Measurements from ENCODE around the gene FRMD3.
"Not testable (repeated sequence)": the region's sequence is repeated elsewhere in the genome, so short reads cannot be mapped to it uniquely, and the experiment has no call there.

FRMD3 gene

GRCh38 chr9:83523684-83524083 lies 14.5 kb downstream of the FRMD3 start:
- peaks cover 14% of the 10 kb centered on the region for H3K79me2 ChIP-seq (ENCODE audit: control insufficient read depth, insufficient read depth, low read length, unreplicated experiment)

GRCh38 chr9:83521411-83521810 lies 16.8 kb downstream of the FRMD3 start:
- H3K27ac ChIP-seq (ENCODE audit: low read depth, low read length): no peak overlapping the region
- H3K4me1 ChIP-seq (ENCODE audit: control insufficient read depth, insufficient read depth, low read length, unreplicated experiment): no peaks in the 10 kb centered on the region
- H3K4me3 ChIP-seq (ENCODE audit: low read depth, low read length): no peak overlapping the region
- H3K36me3 ChIP-seq (ENCODE audit: insufficient read depth, low read length): no peaks in the 10 kb centered on the region
- peaks cover 8% of the 10 kb centered on the region for H3K79me2 ChIP-seq (ENCODE audit: control insufficient read depth, insufficient read depth, low read length, unreplicated experiment)
- H3K27me3 ChIP-seq (ENCODE audit: insufficient read depth, low read length): no peaks in the 10 kb centered on the region
- no peak overlapping the region for H2AFZ ChIP-seq (ENCODE audit: low read length, unreplicated experiment)

More at GRCh38 chr9:83523684-83524083, 14.5 kb downstream of the FRMD3 start:
- H3K27me3 ChIP-seq (ENCODE audit: insufficient read depth, low read length): no peaks in the 10 kb centered on the region
- H3K4me3 ChIP-seq (ENCODE audit: low read depth, low read length): no peak overlapping the region
- H3K27ac ChIP-seq (ENCODE audit: low read depth, low read length): no peak overlapping the region
- no peaks in the 10 kb centered on the region for H3K36me3 ChIP-seq (ENCODE audit: insufficient read depth, low read length)
- no peak overlapping the region for H2AFZ ChIP-seq (ENCODE audit: low read length, unreplicated experiment)
- no peaks in the 10 kb centered on the region for H3K4me1 ChIP-seq (ENCODE audit: control insufficient read depth, insufficient read depth, low read length, unreplicated experiment)

- no peak overlapping the region for H3K4me3 ChIP-seq (ENCODE audit: low read depth, low read length)
- H3K36me3 ChIP-seq (ENCODE audit: insufficient read depth, low read length): no peaks in the 10 kb centered on the region
- no peaks in the 10 kb centered on the region for H3K4me1 ChIP-seq (ENCODE audit: control insufficient read depth, insufficient read depth, low read length, unreplicated experiment)
- H2AFZ ChIP-seq (ENCODE audit: low read length, unreplicated experiment): no peak overlapping the region
- H3K27me3 ChIP-seq (ENCODE audit: insufficient read depth, low read length): no peaks in the 10 kb centered on the region
- H3K27ac ChIP-seq (ENCODE audit: low read depth, low read length): no peak overlapping the region
- peaks cover 6% of the 10 kb centered on the region for H3K79me2 ChIP-seq (ENCODE audit: control insufficient read depth, insufficient read depth, low read length, unreplicated experiment)
These were observed 17.2 kb downstream of the FRMD3 start for GRCh38 chr9:83521011-83521410.

- Histone ChIP-seq H3K4me1 (ENCODE audit: control insufficient read depth, insufficient read depth, low read length, unreplicated experiment) (no peaks in the 10 kb centered on the region), H2AFZ (ENCODE audit: low read length, unreplicated experiment) (no peak overlapping the region), H3K36me3 (ENCODE audit: insufficient read depth, low read length) (no peaks in the 10 kb centered on the region), H3K27me3 (ENCODE audit: insufficient read depth, low read length) (no peaks in the 10 kb centered on the region), H3K79me2 (ENCODE audit: control insufficient read depth, insufficient read depth, low read length, unreplicated experiment) (no peaks in the 10 kb centered on the region), H3K4me3 (ENCODE audit: low read depth, low read length) (no peak overlapping the region), H3K27ac (ENCODE audit: low read depth, low read length) (no peak overlapping the region)
These were observed 17.9 kb downstream of the FRMD3 start for GRCh38 chr9:83520292-83520691.

GRCh38 chr9:83517980-83518379 lies 20.2 kb downstream of the FRMD3 start:
- H3K4me1 ChIP-seq (ENCODE audit: control insufficient read depth, insufficient read depth, low read length, unreplicated experiment); H3K36me3 ChIP-seq (ENCODE audit: insufficient read depth, low read length); H3K4me3 ChIP-seq (ENCODE audit: low read depth, low read length); H2AFZ ChIP-seq (ENCODE audit: low read length, unreplicated experiment); H3K27ac ChIP-seq (ENCODE audit: low read depth, low read length); H3K79me2 ChIP-seq (ENCODE audit: control insufficient read depth, insufficient read depth, low read length, unreplicated experiment); H3K27me3 ChIP-seq (ENCODE audit: insufficient read depth, low read length): not testable (repeated sequence)

- no peaks in the 10 kb centered on the region for H3K27me3 ChIP-seq (ENCODE audit: insufficient read depth, low read length)
- H3K36me3 ChIP-seq (ENCODE audit: insufficient read depth, low read length): no peaks in the 10 kb centered on the region
- no peak overlapping the region for H2AFZ ChIP-seq (ENCODE audit: low read length, unreplicated experiment)
- no peak overlapping the region for H3K4me3 ChIP-seq (ENCODE audit: low read depth, low read length)
- H3K4me1 ChIP-seq (ENCODE audit: control insufficient read depth, insufficient read depth, low read length, unreplicated experiment): peaks cover 13% of the 10 kb centered on the region
- H3K27ac ChIP-seq (ENCODE audit: low read depth, low read length): no peak overlapping the region
- peaks cover 5% of the 10 kb centered on the region for H3K79me2 ChIP-seq (ENCODE audit: control insufficient read depth, insufficient read depth, low read length, unreplicated experiment)
These were observed 23.4 kb downstream of the FRMD3 start for GRCh38 chr9:83514767-83515166.

- Histone ChIP-seq H3K79me2 (ENCODE audit: control insufficient read depth, insufficient read depth, low read length, unreplicated experiment) (peaks cover 5% of the 10 kb centered on the region), H3K27me3 (ENCODE audit: insufficient read depth, low read length) (no peaks in the 10 kb centered on the region), H3K36me3 (ENCODE audit: insufficient read depth, low read length) (no peaks in the 10 kb centered on the region), H3K4me3 (ENCODE audit: low read depth, low read length) (no peak overlapping the region), H3K27ac (ENCODE audit: low read depth, low read length) (no peak overlapping the region), H2AFZ (ENCODE audit: low read length, unreplicated experiment) (no peak overlapping the region), H3K4me1 (ENCODE audit: control insufficient read depth, insufficient read depth, low read length, unreplicated experiment) (peaks cover 17% of the 10 kb centered on the region)
These were observed 25.6 kb downstream of the FRMD3 start for GRCh38 chr9:83512621-83513020.

GRCh38 chr9:83511051-83511450 lies 27.1 kb downstream of the FRMD3 start:
- peak overlapping the region; percentile 53 for H3K27ac ChIP-seq (ENCODE audit: low read depth, low read length)

GRCh38 chr9:83509402-83509801 lies 28.8 kb downstream of the FRMD3 start:
- no peaks in the 10 kb centered on the region for H3K27me3 ChIP-seq (ENCODE audit: insufficient read depth, low read length)
- H3K27ac ChIP-seq (ENCODE audit: low read depth, low read length): no peak overlapping the region

More at GRCh38 chr9:83511051-83511450, 27.1 kb downstream of the FRMD3 start:
- peaks cover 5% of the 10 kb centered on the region for H3K79me2 ChIP-seq (ENCODE audit: control insufficient read depth, insufficient read depth, low read length, unreplicated experiment)
- no peak overlapping the region for H3K4me3 ChIP-seq (ENCODE audit: low read depth, low read length)
- H3K36me3 ChIP-seq (ENCODE audit: insufficient read depth, low read length): no peaks in the 10 kb centered on the region
- peaks cover 17% of the 10 kb centered on the region for H3K4me1 ChIP-seq (ENCODE audit: control insufficient read depth, insufficient read depth, low read length, unreplicated experiment)
- no peak overlapping the region for H2AFZ ChIP-seq (ENCODE audit: low read length, unreplicated experiment)
- H3K27me3 ChIP-seq (ENCODE audit: insufficient read depth, low read length): no peaks in the 10 kb centered on the region

GRCh38 chr9:83508067-83508466 lies 30.1 kb downstream of the FRMD3 start:
- Histone ChIP-seq H3K36me3 (ENCODE audit: insufficient read depth, low read length) (no peaks in the 10 kb centered on the region), H3K79me2 (ENCODE audit: control insufficient read depth, insufficient read depth, low read length, unreplicated experiment) (peaks cover 2% of the 10 kb centered on the region), H3K27me3 (ENCODE audit: insufficient read depth, low read length) (no peaks in the 10 kb centered on the region), H3K4me1 (ENCODE audit: control insufficient read depth, insufficient read depth, low read length, unreplicated experiment) (peaks cover 17% of the 10 kb centered on the region), H2AFZ (ENCODE audit: low read length, unreplicated experiment) (no peak overlapping the region), H3K4me3 (ENCODE audit: low read depth, low read length) (no peak overlapping the region), H3K27ac (ENCODE audit: low read depth, low read length) (no peak overlapping the region)

More at GRCh38 chr9:83509402-83509801, 28.8 kb downstream of the FRMD3 start:
- peaks cover 5% of the 10 kb centered on the region for H3K79me2 ChIP-seq (ENCODE audit: control insufficient read depth, insufficient read depth, low read length, unreplicated experiment)
- H3K36me3 ChIP-seq (ENCODE audit: insufficient read depth, low read length): no peaks in the 10 kb centered on the region
- H2AFZ ChIP-seq (ENCODE audit: low read length, unreplicated experiment): no peak overlapping the region
- H3K4me3 ChIP-seq (ENCODE audit: low read depth, low read length): no peak overlapping the region
- peaks cover 17% of the 10 kb centered on the region for H3K4me1 ChIP-seq (ENCODE audit: control insufficient read depth, insufficient read depth, low read length, unreplicated experiment)

- no peak overlapping the region for H3K4me3 ChIP-seq (ENCODE audit: low read depth, low read length)
- peaks cover 17% of the 10 kb centered on the region for H3K4me1 ChIP-seq (ENCODE audit: control insufficient read depth, insufficient read depth, low read length, unreplicated experiment)
- H3K27ac ChIP-seq (ENCODE audit: low read depth, low read length): no peak overlapping the region
- H3K36me3 ChIP-seq (ENCODE audit: insufficient read depth, low read length): no peaks in the 10 kb centered on the region
- no peaks in the 10 kb centered on the region for H3K79me2 ChIP-seq (ENCODE audit: control insufficient read depth, insufficient read depth, low read length, unreplicated experiment)
- no peaks in the 10 kb centered on the region for H3K27me3 ChIP-seq (ENCODE audit: insufficient read depth, low read length)
- no peak overlapping the region for H2AFZ ChIP-seq (ENCODE audit: low read length, unreplicated experiment)
These were observed 32.9 kb downstream of the FRMD3 start for GRCh38 chr9:83505282-83505681.

Data from ACC112 (cell line).